Calu3 (cell line): ENCODE data around the gene CIB4. TPM values are rescaled to one million over a fixed set of nuclear protein-coding genes. Genes with fewer than 3 reads are reported as not detected.

Experiments used
- BruUV-seq: library from RNA; stranded (reverse); fragments of 400-500 nt; replicated peaks from 2 replicates; lab custom pipeline; 2021; lab: Mats Ljungman, UMichigan
- CTCF ChIA-PET: fragments of 300-600 bp; sonication (Branson Sonifier 250); formaldehyde crosslinking; loops from one replicate; lab custom pipeline; 2022; ENCODE audit warnings: antibody characterized with exemption; lab: Charles Lee
- DNase-seq: peaks from one replicate; pipeline ENCODE4 v3.0.0; 2022
- H3K27ac Mint-ChIP-seq: one replicate; pipeline ENCODE4 v1.8.0; 2022; ENCODE audit warnings: mixed read lengths; ENCODE audit not compliant: unreplicated experiment
- H3K27me3 Mint-ChIP-seq: one replicate; pipeline ENCODE4 v1.8.0; 2022; ENCODE audit warnings: mixed read lengths; ENCODE audit not compliant: unreplicated experiment
- H3K36me3 Mint-ChIP-seq: one replicate; pipeline ENCODE4 v1.8.0; 2022; ENCODE audit warnings: mild to moderate bottlenecking, moderate library complexity, mixed read lengths; ENCODE audit not compliant: insufficient read depth, unreplicated experiment
- H3K4me1 Mint-ChIP-seq: one replicate; pipeline ENCODE4 v1.8.0; 2022; ENCODE audit warnings: mild to moderate bottlenecking, low read depth, mixed read lengths; ENCODE audit not compliant: unreplicated experiment
- H3K4me3 Mint-ChIP-seq: one replicate; pipeline ENCODE4 v1.8.0; 2022; ENCODE audit warnings: mild to moderate bottlenecking, low read depth, moderate library complexity, mixed read lengths; ENCODE audit not compliant: unreplicated experiment
- H3K9me3 Mint-ChIP-seq: one replicate; pipeline ENCODE4 v1.8.0; 2022; ENCODE audit warnings: low read depth, mixed read lengths; ENCODE audit not compliant: unreplicated experiment
- intact Hi-C: fragments of 100-400 bp; cut with micrococcal nuclease; formaldehyde crosslinking; loops from one replicate; pipeline ENCODE4 v1.10.0; 2022; ENCODE audit not compliant: unreplicated experiment
- total RNA-seq: library from RNA; stranded (reverse); gene quantifications from 2 replicates; pipeline ENCODE4 v1.2.3, GENCODE V29; 2022
- TF ChIP-seq, protein P1 (sequence below): fragments of 200-600 bp; IDR thresholded peaks from one replicate; pipeline ENCODE4 v1.8.0; 2022; ENCODE audit warnings: antibody characterized with exemption; ENCODE audit not compliant: unreplicated experiment

Gene CIB4
- total RNA-seq, 1 experiment from 2014 or later = not detected

- BruUV-seq = no TSS peak
- Mint-ChIP-seq H3K27me3 (peaks cover 31% of the 10 kb centered on the region), H3K4me1 (peaks cover 17% of the 10 kb centered on the region), H3K27ac (no peak overlapping the region), H3K9me3 (no peaks in the 10 kb centered on the region), H3K36me3 (peaks cover 3% of the 10 kb centered on the region), H3K4me3 (no peak overlapping the region)
- TF ChIP-seq, protein P1, sequence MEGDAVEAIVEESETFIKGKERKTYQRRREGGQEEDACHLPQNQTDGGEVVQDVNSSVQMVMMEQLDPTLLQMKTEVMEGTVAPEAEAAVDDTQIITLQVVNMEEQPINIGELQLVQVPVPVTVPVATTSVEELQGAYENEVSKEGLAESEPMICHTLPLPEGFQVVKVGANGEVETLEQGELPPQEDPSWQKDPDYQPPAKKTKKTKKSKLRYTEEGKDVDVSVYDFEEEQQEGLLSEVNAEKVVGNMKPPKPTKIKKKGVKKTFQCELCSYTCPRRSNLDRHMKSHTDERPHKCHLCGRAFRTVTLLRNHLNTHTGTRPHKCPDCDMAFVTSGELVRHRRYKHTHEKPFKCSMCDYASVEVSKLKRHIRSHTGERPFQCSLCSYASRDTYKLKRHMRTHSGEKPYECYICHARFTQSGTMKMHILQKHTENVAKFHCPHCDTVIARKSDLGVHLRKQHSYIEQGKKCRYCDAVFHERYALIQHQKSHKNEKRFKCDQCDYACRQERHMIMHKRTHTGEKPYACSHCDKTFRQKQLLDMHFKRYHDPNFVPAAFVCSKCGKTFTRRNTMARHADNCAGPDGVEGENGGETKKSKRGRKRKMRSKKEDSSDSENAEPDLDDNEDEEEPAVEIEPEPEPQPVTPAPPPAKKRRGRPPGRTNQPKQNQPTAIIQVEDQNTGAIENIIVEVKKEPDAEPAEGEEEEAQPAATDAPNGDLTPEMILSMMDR = no peak
- CTCF ChIA-PET = no interaction called here
- no peak for DNase-seq
- intact Hi-C loops = no loop called here
Observed at GRCh38 chr2:26614216-26615138, 26.7 kb downstream of the CIB4 start.

GRCh38 chr2:26613241-26614215 lies 27.6 kb downstream of the CIB4 start:
- CTCF ChIA-PET = interaction anchor here (0.5 kb wide), 1 partner anchor 41 kb away, joined by 4 read pairs; no protein-coding TSS in a partner anchor
- TF ChIP-seq, protein P1 = no peak
- intact Hi-C loops = no loop called here
- DNase-seq = no peak
- BruUV-seq = no TSS peak
- Mint-ChIP-seq H3K27ac (no peak overlapping the region), H3K36me3 (peaks cover 3% of the 10 kb centered on the region), H3K27me3 (peaks cover 21% of the 10 kb centered on the region), H3K4me3 (no peak overlapping the region), H3K4me1 (peaks cover 22% of the 10 kb centered on the region), H3K9me3 (no peaks in the 10 kb centered on the region)

GRCh38 chr2:26612522-26613240 lies 28.5 kb downstream of the CIB4 start:
- no peaks in the 10 kb centered on the region for H3K9me3 Mint-ChIP-seq
- H3K4me3 Mint-ChIP-seq = no peak overlapping the region
- TF ChIP-seq, protein P1 = no peak
- peaks cover 17% of the 10 kb centered on the region for H3K27me3 Mint-ChIP-seq
- peaks cover 25% of the 10 kb centered on the region for H3K4me1 Mint-ChIP-seq
- intact Hi-C loops = no loop called here
- CTCF ChIA-PET = interaction anchor here (0.5 to 0.7 kb wide), 2 partner anchors 41 to 170 kb away, joined by 3 to 4 read pairs; no protein-coding TSS in a partner anchor
- BruUV-seq = no TSS peak
- peaks cover 3% of the 10 kb centered on the region for H3K36me3 Mint-ChIP-seq
- no peak for DNase-seq
- no peak overlapping the region for H3K27ac Mint-ChIP-seq
